SK-N-SH treated with all-trans-retinoic acid at 6 μM for 48 hours (cell line): ENCODE results near the gene PELI3.

Source experiments
- ATAC-seq: fragments of 200-7000 bp; cut with Tn5 transposase; 3 replicates; pipeline ENCODE4 v1.9.1; 2020; ENCODE audit warnings: mild to moderate bottlenecking, moderate library complexity
- ARNTL ChIP-seq: fragments of 450-650 bp; formaldehyde crosslinking; IDR thresholded peaks from 2 replicates; pipeline ENCODE4 v1.5.0; 2020; ENCODE audit warnings: low read depth, mild to moderate bottlenecking, moderate library complexity, borderline replicate concordance
- CSRNP3 ChIP-seq: fragments of 250-450 bp; sonication (Bioruptor Pico); IDR thresholded peaks from 2 replicates; pipeline ENCODE4 v1.5.1; 2021; ENCODE audit warnings: mild to moderate bottlenecking, moderate library complexity
- ESRRG ChIP-seq: fragments of 250-450 bp; sonication (Bioruptor Pico); IDR thresholded peaks from 2 replicates; pipeline ENCODE4 v1.6.1; 2021; ENCODE audit warnings: mild to moderate bottlenecking
- GLIS3 ChIP-seq: fragments of 250-450 bp; sonication (Bioruptor Pico); IDR thresholded peaks from 2 replicates; pipeline ENCODE4 v1.5.0; 2020; ENCODE audit warnings: mild to moderate bottlenecking, moderate library complexity
- ISL1 ChIP-seq: fragments of 250-450 bp; sonication (Bioruptor Pico); IDR thresholded peaks from 2 replicates; pipeline ENCODE4 v2.1.2; 2022; ENCODE audit warnings: mild to moderate bottlenecking, moderate library complexity
- OSR1 ChIP-seq: fragments of 250-450 bp; sonication (Bioruptor Pico); IDR thresholded peaks from 2 replicates; pipeline ENCODE4 v1.8.0; 2022; ENCODE audit warnings: moderate library complexity, mild to moderate bottlenecking, inconsistent platforms
- RARB ChIP-seq: fragments of 250-450 bp; sonication (Bioruptor Pico); IDR thresholded peaks from 2 replicates; pipeline ENCODE4 v1.8.0; 2021; ENCODE audit warnings: mild to moderate bottlenecking, moderate library complexity
- SNAI2 ChIP-seq: fragments of 250-450 bp; sonication (Bioruptor Pico); IDR thresholded peaks from 2 replicates; pipeline ENCODE4 v1.5.0; 2020; ENCODE audit warnings: mild to moderate bottlenecking, moderate library complexity
- TCF4 ChIP-seq: fragments of 250-450 bp; sonication (Bioruptor Pico); IDR thresholded peaks from 2 replicates; pipeline ENCODE4 v1.8.0; 2021; ENCODE audit warnings: mild to moderate bottlenecking, moderate library complexity, borderline replicate concordance
- TOX ChIP-seq: fragments of 250-450 bp; sonication (Bioruptor Pico); IDR thresholded peaks from 2 replicates; pipeline ENCODE4 v1.8.0; 2021; ENCODE audit warnings: mild to moderate bottlenecking, moderate library complexity, borderline replicate concordance
- TSHZ2 ChIP-seq: fragments of 250-450 bp; sonication (Bioruptor Pico); IDR thresholded peaks from 2 replicates; pipeline ENCODE4 v1.5.0; 2020; ENCODE audit warnings: mild to moderate bottlenecking, moderate library complexity
- ZC3H10 ChIP-seq: fragments of 250-450 bp; sonication (Bioruptor Pico); IDR thresholded peaks from 2 replicates; pipeline ENCODE4 v1.5.1; 2021; ENCODE audit warnings: mild to moderate bottlenecking, moderate library complexity
- ZFP3 ChIP-seq: fragments of 250-450 bp; sonication (Bioruptor Pico); IDR thresholded peaks from 2 replicates; pipeline ENCODE4 v1.5.0; 2020; ENCODE audit warnings: mild to moderate bottlenecking, moderate library complexity
- ZFP30 ChIP-seq: fragments of 450-650 bp; formaldehyde crosslinking; IDR thresholded peaks from 2 replicates; pipeline ENCODE4 v1.5.0; 2022; ENCODE audit warnings: mild to moderate bottlenecking, moderate library complexity
- ZNF565 ChIP-seq: fragments of 450-650 bp; formaldehyde crosslinking; conservative IDR thresholded peaks from 2 replicates; pipeline ENCODE4 v1.5.0; 2020; ENCODE audit warnings: low read depth, mild to moderate bottlenecking, moderate library complexity
- TF ChIP-seq, protein P1 (sequence below): fragments of 250-450 bp; sonication (Bioruptor Pico); IDR thresholded peaks from 2 replicates; pipeline ENCODE4 v1.8.0; 2021; ENCODE audit warnings: low read depth, mild to moderate bottlenecking, moderate library complexity, borderline replicate concordance
- TF ChIP-seq, protein P2 (sequence below): fragments of 250-450 bp; sonication (Bioruptor Pico); IDR thresholded peaks from 2 replicates; pipeline ENCODE4 v1.8.0; 2020; ENCODE audit warnings: mild to moderate bottlenecking, moderate library complexity, borderline replicate concordance
- TF ChIP-seq, protein P3 (sequence below): fragments of 250-450 bp; sonication (Bioruptor Pico); IDR thresholded peaks from 2 replicates; pipeline ENCODE4 v1.5.1; 2020; ENCODE audit warnings: low read depth, mild to moderate bottlenecking, moderate library complexity

Gene PELI3

GRCh38 chr11:66466225-66467033, at the start of gene PELI3:
TSS of gene PELI3 (plus strand) at chr11:66466905. CDS start at chr11:66468129, 1,224 bp downstream.
- peak; percentile 95 for ATAC-seq
- TF ChIP-seq ZNF565 (CRISPR knock-in tag) (no peak), ZFP30 (no peak), TOX (no peak), ZFP3 (CRISPR knock-in tag) (no peak), SNAI2 (CRISPR knock-in tag) (no peak), RARB (CRISPR knock-in tag) (no peak)
- TF ChIP-seq, protein P1, sequence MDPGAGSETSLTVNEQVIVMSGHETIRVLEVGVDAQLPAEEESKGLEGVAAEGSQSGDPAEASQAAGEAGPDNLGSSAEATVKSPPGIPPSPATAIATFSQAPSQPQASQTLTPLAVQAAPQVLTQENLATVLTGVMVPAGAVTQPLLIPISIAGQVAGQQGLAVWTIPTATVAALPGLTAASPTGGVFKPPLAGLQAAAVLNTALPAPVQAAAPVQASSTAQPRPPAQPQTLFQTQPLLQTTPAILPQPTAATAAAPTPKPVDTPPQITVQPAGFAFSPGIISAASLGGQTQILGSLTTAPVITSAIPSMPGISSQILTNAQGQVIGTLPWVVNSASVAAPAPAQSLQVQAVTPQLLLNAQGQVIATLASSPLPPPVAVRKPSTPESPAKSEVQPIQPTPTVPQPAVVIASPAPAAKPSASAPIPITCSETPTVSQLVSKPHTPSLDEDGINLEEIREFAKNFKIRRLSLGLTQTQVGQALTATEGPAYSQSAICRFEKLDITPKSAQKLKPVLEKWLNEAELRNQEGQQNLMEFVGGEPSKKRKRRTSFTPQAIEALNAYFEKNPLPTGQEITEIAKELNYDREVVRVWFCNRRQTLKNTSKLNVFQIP (CRISPR knock-in tag): no peak
- TF ChIP-seq, protein P2, sequence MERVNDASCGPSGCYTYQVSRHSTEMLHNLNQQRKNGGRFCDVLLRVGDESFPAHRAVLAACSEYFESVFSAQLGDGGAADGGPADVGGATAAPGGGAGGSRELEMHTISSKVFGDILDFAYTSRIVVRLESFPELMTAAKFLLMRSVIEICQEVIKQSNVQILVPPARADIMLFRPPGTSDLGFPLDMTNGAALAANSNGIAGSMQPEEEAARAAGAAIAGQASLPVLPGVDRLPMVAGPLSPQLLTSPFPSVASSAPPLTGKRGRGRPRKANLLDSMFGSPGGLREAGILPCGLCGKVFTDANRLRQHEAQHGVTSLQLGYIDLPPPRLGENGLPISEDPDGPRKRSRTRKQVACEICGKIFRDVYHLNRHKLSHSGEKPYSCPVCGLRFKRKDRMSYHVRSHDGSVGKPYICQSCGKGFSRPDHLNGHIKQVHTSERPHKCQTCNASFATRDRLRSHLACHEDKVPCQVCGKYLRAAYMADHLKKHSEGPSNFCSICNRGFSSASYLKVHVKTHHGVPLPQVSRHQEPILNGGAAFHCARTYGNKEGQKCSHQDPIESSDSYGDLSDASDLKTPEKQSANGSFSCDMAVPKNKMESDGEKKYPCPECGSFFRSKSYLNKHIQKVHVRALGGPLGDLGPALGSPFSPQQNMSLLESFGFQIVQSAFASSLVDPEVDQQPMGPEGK (CRISPR knock-in tag): no peak

GRCh38 chr11:66417000-66417399, 49.7 kb upstream of the PELI3 start:
- TF ChIP-seq GLIS3 (CRISPR knock-in tag) (no peak), ZFP30 (no peak), ARNTL (no peak)
- no peak for ATAC-seq

DNA sequence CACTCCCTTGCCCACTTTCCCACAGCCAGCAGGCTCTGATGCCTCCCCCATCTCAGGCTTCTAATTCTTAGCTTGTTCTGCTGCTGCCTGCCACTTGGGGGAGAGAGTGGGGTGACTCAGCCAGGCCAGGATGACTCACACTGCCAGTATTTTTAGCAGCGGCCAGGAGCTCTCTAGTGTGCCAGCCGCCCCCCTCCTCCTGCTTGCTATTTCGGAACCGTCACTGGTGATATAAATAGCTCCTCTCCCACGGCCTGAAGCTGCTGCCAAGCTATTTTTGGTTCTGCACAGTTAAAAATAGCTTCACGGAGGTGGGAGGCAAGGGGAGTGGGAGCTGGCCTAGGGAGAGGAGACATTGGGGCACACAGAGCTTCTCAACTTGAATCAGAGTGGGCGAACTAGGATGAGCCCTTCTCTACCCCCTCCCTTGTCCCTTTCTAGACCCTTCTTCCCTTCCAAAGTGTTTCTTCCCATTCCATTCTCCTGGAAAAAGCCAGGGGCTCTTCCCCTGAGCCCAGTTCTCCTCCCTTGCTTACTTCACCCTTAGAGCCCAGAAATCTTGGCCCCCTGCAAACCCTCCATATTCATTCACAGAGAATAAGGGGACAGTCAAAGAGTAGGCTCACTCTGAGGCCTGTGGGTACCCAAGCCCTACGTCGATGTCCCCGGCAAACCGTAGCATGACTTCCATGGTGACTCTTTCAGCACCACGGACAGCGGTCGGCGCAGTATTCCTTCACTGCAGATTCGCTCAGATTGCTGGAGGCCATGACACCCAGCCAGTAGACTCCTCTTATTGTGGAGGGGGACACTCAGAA, 48.3 kb upstream of the PELI3 start:
- peak; percentile 54; the same call in 1 of the 2 replicates for TF ChIP-seq SNAI2 (CRISPR knock-in tag)
- no peak for TF ChIP-seq OSR1
- peak; percentile 95 for ATAC-seq

- no peak for ATAC-seq
- TF ChIP-seq ZNF565 (CRISPR knock-in tag): no peak
- no peak for TF ChIP-seq CSRNP3 (CRISPR knock-in tag)
- TF ChIP-seq, protein P3, sequence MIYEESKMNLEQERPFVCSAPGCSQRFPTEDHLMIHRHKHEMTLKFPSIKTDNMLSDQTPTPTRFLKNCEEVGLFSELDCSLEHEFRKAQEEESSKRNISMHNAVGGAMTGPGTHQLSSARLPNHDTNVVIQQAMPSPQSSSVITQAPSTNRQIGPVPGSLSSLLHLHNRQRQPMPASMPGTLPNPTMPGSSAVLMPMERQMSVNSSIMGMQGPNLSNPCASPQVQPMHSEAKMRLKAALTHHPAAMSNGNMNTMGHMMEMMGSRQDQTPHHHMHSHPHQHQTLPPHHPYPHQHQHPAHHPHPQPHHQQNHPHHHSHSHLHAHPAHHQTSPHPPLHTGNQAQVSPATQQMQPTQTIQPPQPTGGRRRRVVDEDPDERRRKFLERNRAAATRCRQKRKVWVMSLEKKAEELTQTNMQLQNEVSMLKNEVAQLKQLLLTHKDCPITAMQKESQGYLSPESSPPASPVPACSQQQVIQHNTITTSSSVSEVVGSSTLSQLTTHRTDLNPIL (CRISPR knock-in tag): no peak
- TF ChIP-seq ARNTL: no peak
- TF ChIP-seq TCF4: no peak
- TF ChIP-seq ESRRG (CRISPR knock-in tag): no peak
- no peak for TF ChIP-seq ISL1 (CRISPR knock-in tag)
- no peak for TF ChIP-seq TSHZ2 (CRISPR knock-in tag)
- TF ChIP-seq ZFP3 (CRISPR knock-in tag): no peak
- no peak for TF ChIP-seq ZC3H10
Measured at GRCh38 chr11:66418986-66419308, 47.8 kb upstream of the PELI3 start.
